K562 (cell line): ENCODE data around the gene GAPVD1. TPM values are rescaled to one million over a fixed set of nuclear protein-coding genes. Genes with fewer than 3 reads are reported as not detected.

Experiments used
- BDP1 ChIP-seq: IDR thresholded peaks from 3 replicates; pipeline ENCODE4 v1.6.1; 2011; ENCODE audit not compliant: insufficient read length, insufficient read depth
- CBX2 ChIP-seq: fragments of 200-600 bp; sonication (generic); IDR thresholded peaks from one replicate; pipeline ENCODE4 v1.6.1; 2012; ENCODE audit warnings: mild to moderate bottlenecking, low read length, inconsistent platforms; ENCODE audit not compliant: insufficient read depth, poor library complexity, severe bottlenecking
- GABPA ChIP-seq: fragments of 200-800 bp; sonication (Bioruptor generic); conservative IDR thresholded peaks from 2 replicates; pipeline ENCODE4 v1.6.1; 2016; ENCODE audit warnings: low read depth, missing genetic modification characterization, missing compliant biosample characterization
- HNRNPLL ChIP-seq: fragments of 200-400 bp; formaldehyde crosslinking; IDR thresholded peaks from 2 replicates; pipeline ENCODE4 v1.6.1; 2017; ENCODE audit warnings: low read length, low read depth, mild to moderate bottlenecking; ENCODE audit not compliant: poor library complexity, severe bottlenecking
- JUN ChIP-seq, 2 experiments: sonication (generic) in 1 of 2; formaldehyde crosslinking in 1 of 2; IDR thresholded peaks; 2 replicates each; pipeline versions ENCODE4 v1.6.1 to v1.8.0; 2012 to 2022; ENCODE audit warnings: borderline replicate concordance in 2 of 2, mild to moderate bottlenecking in 2 of 2, improper control_type of control experiment in 1 of 2, low read depth in 1 of 2, low read length in 1 of 2, missing genetic modification reagents in 1 of 2
- MTA3 ChIP-seq: fragments of 450-650 bp; formaldehyde crosslinking; IDR thresholded peaks from 2 replicates; pipeline ENCODE4 v1.6.1; 2017; ENCODE audit warnings: mild to moderate bottlenecking, borderline replicate concordance
- RUNX1 ChIP-seq: sonication (generic); IDR thresholded peaks from 2 replicates; pipeline ENCODE4 v1.6.1; 2016; ENCODE audit warnings: antibody characterized with exemption, low read depth
- SMARCE1 ChIP-seq: fragments of 450-650 bp; IDR thresholded peaks from 2 replicates; pipeline ENCODE4 v1.7.1; 2016; ENCODE audit warnings: mild to moderate bottlenecking
- SREBF1 ChIP-seq: fragments of 150-350 bp; IDR thresholded peaks from 2 replicates; pipeline ENCODE4 v1.6.1; 2014; ENCODE audit warnings: antibody characterized with exemption, low read depth, low read length, borderline replicate concordance
- STAT5B ChIP-seq: fragments of 250-450 bp; sonication (Bioruptor Pico); IDR thresholded peaks from 2 replicates; pipeline ENCODE4 v1.8.0; 2021; ENCODE audit warnings: mild to moderate bottlenecking, inconsistent platforms
- TCF3 ChIP-seq: sonication (generic); formaldehyde crosslinking; IDR thresholded peaks from 2 replicates; pipeline ENCODE4 v1.4.0; 2020; ENCODE audit warnings: mild to moderate bottlenecking, missing genetic modification reagents
- TOE1 ChIP-seq, 2 experiments: fragments of 450-650 bp in 1 of 2; sonication (generic) in 1 of 2; formaldehyde crosslinking in 1 of 2; IDR thresholded peaks; 2 replicates each; pipeline versions ENCODE4 v1.7.1 to v1.8.0; 2016 to 2022; ENCODE audit warnings: borderline replicate concordance in 2 of 2, mild to moderate bottlenecking in 2 of 2, antibody characterized with exemption in 1 of 2, inconsistent platforms in 1 of 2, low read depth in 1 of 2, missing genetic modification reagents in 1 of 2, moderate library complexity in 1 of 2
- YY1 ChIP-seq, 3 experiments: IDR thresholded peaks; 2 replicates each; pipeline ENCODE4 v1.6.1; 2011; ENCODE audit warnings: low read length in 2 of 3, mild to moderate bottlenecking in 2 of 3, moderate library complexity in 2 of 3, borderline replicate concordance in 1 of 3, control low read depth in 1 of 3, low read depth in 1 of 3; ENCODE audit not compliant: insufficient read depth in 3 of 3, insufficient replicate concordance in 2 of 3, control insufficient read depth in 1 of 3, insufficient read length in 1 of 3; ENCODE audit errors: extremely low read depth in 1 of 3
- ZKSCAN1 ChIP-seq: fragments of 150-350 bp; IDR thresholded peaks from 2 replicates; pipeline ENCODE4 v1.6.1; 2016; ENCODE audit warnings: low read depth, low read length
- ZNF24 ChIP-seq: fragments of 450-650 bp; IDR thresholded peaks from 2 replicates; pipeline ENCODE4 v1.6.1; 2016
- polyA plus RNA-seq, 8 experiments: library from polyadenylated mRNA; depleted of rRNA in 4 of 8; stranded (reverse) in 5 of 8; unstranded in 3 of 8; fragments of >200 nt; fragmentation: Nextera tagmentation in 2 of 8; fragmentation: Illumina TruSeq in 1 of 8; extraction: Ambion mirVana in 2 of 8; extraction: Trizol in 1 of 8; gene quantifications; 2 replicates each; pipeline versions ENCODE4 v1.2.1 to v1.2.3, GENCODE V29; 2011 to 2014; ENCODE audit warnings: inconsistent platforms in 1 of 8, missing spikeins in 1 of 8
- total RNA-seq, 7 experiments: library from RNA; depleted of rRNA in 6 of 7; stranded (reverse); fragments of >200 nt in 6 of 7; fragmentation: Illumina TruSeq in 2 of 7; extraction: Trizol in 2 of 7; gene quantifications; 2 replicates each; pipeline versions ENCODE4 v1.2.1 to v1.2.3, GENCODE V29; 2011 to 2021; ENCODE audit warnings: low replicate concordance in 1 of 7
- TF ChIP-seq, protein P1 (sequence below): fragments of 250-450 bp; sonication (Bioruptor Pico); IDR thresholded peaks from 2 replicates; pipeline ENCODE4 v1.8.0; 2021; ENCODE audit warnings: moderate library complexity, mild to moderate bottlenecking, inconsistent platforms
- TF ChIP-seq, protein P2 (sequence below): fragments of 450-650 bp; IDR thresholded peaks from 2 replicates; pipeline ENCODE4 v1.6.1; 2017; ENCODE audit warnings: mild to moderate bottlenecking, moderate library complexity
- TF ChIP-seq, protein P3 (sequence below): fragments of 450-650 bp; IDR thresholded peaks from 2 replicates; pipeline ENCODE4 v1.6.1; 2017; ENCODE audit warnings: antibody characterized with exemption
- TF ChIP-seq, protein P4 (sequence below): fragments of 250-450 bp; sonication (Bioruptor Pico); IDR thresholded peaks from 2 replicates; pipeline ENCODE4 v1.8.0; 2021; ENCODE audit warnings: borderline replicate concordance, mild to moderate bottlenecking, moderate library complexity; ENCODE audit not compliant: poor library complexity, severe bottlenecking
- TF ChIP-seq, protein P5 (sequence below): sonication (generic); formaldehyde crosslinking; IDR thresholded peaks from 2 replicates; pipeline ENCODE4 v1.8.1; 2023; ENCODE audit warnings: mild to moderate bottlenecking, missing genetic modification reagents

GAPVD1 gene
- total and polyA plus RNA-seq, 9 of the 15 experiments (the other 6 are each of a cell fraction or from before 2014, with no cell fraction given): 9.5 to 66.1 (median 45.5) TPM

DNA sequence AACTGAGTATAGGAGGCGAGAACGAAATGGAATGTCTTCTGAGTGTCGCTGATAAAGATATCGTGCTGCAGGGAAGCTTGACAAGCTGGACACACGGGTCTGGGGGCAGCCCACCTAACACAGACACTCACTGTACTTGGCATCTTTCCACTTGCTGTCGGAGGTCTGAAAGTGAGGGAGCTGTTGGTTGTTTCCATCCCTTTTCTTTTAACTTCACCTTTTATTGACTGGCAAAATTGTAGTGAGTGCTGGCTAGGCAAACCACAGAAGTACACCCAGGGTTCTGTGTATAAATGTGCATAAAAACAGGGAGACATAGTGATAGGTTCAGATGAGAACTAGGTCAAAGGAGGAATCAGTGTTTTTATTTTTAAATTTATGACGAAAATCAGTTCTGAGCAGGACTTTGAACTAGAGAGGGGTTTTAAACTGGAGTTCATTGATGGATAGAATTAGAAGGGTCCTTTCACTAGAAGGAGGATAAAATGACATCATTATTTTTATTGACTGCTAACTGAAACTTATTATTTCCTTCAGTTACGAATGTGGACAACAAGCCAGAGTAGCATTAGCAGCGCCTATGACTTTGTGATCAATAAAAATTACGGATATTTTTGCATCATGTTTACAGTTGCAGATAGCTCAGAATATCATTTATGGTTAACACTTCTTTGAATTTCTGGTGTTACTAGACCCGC lies 817 bp downstream of the GAPVD1 start (continued):
- TF ChIP-seq TOE1 (IDR thresholded peaks at IDR 0.05; ENCODE audit: borderline replicate concordance) (peak; percentile 2; the same call in 1 of the 2 replicates), TOE1 (CRISPR knock-in tag; IDR thresholded peaks at IDR 0.05; ENCODE audit: borderline replicate concordance, low read depth) (no peak), SREBF1 (no peak), ZNF24 (no peak), TCF3 (CRISPR knock-in tag) (peak; percentile 37; the same call in 1 of the 2 replicates), CBX2 (no peak), STAT5B (CRISPR knock-in tag) (no peak), SMARCE1 (0 out of 2 replicates have a peak, but pooled peaks have one; percentile 63), ZKSCAN1 (no peak), BDP1 (no peak), GABPA (tag) (no peak), HNRNPLL (no peak), YY1 (IDR thresholded peaks at IDR 0.05; ENCODE audit: borderline replicate concordance in 1 of 3, control insufficient read depth in 1 of 3, extremely low read depth in 1 of 3, insufficient read depth in 3 of 3, insufficient read length in 1 of 3, insufficient replicate concordance in 2 of 3, low read depth in 1 of 3, low read length in 2 of 3) (no peak), RUNX1 (no peak), MTA3 (no peak), JUN (IDR thresholded peaks at IDR 0.05; ENCODE audit: borderline replicate concordance, low read depth, low read length) (no peak), JUN (CRISPR knock-in tag; IDR thresholded peaks at IDR 0.05; ENCODE audit: borderline replicate concordance) (no peak)
- TF ChIP-seq, protein P1, sequence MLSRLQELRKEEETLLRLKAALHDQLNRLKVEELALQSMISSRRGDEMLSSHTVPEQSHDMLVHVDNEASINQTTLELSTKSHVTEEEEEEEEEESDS (CRISPR knock-in tag): no peak
- TF ChIP-seq, protein P2, sequence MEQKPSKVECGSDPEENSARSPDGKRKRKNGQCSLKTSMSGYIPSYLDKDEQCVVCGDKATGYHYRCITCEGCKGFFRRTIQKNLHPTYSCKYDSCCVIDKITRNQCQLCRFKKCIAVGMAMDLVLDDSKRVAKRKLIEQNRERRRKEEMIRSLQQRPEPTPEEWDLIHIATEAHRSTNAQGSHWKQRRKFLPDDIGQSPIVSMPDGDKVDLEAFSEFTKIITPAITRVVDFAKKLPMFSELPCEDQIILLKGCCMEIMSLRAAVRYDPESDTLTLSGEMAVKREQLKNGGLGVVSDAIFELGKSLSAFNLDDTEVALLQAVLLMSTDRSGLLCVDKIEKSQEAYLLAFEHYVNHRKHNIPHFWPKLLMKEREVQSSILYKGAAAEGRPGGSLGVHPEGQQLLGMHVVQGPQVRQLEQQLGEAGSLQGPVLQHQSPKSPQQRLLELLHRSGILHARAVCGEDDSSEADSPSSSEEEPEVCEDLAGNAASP: no peak
- TF ChIP-seq, protein P3, sequence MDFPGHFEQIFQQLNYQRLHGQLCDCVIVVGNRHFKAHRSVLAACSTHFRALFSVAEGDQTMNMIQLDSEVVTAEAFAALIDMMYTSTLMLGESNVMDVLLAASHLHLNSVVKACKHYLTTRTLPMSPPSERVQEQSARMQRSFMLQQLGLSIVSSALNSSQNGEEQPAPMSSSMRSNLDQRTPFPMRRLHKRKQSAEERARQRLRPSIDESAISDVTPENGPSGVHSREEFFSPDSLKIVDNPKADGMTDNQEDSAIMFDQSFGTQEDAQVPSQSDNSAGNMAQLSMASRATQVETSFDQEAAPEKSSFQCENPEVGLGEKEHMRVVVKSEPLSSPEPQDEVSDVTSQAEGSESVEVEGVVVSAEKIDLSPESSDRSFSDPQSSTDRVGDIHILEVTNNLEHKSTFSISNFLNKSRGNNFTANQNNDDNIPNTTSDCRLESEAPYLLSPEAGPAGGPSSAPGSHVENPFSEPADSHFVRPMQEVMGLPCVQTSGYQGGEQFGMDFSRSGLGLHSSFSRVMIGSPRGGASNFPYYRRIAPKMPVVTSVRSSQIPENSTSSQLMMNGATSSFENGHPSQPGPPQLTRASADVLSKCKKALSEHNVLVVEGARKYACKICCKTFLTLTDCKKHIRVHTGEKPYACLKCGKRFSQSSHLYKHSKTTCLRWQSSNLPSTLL: no peak
- TF ChIP-seq, protein P4, sequence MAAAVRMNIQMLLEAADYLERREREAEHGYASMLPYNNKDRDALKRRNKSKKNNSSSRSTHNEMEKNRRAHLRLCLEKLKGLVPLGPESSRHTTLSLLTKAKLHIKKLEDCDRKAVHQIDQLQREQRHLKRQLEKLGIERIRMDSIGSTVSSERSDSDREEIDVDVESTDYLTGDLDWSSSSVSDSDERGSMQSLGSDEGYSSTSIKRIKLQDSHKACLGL (CRISPR knock-in tag): no peak
- TF ChIP-seq, protein P5, sequence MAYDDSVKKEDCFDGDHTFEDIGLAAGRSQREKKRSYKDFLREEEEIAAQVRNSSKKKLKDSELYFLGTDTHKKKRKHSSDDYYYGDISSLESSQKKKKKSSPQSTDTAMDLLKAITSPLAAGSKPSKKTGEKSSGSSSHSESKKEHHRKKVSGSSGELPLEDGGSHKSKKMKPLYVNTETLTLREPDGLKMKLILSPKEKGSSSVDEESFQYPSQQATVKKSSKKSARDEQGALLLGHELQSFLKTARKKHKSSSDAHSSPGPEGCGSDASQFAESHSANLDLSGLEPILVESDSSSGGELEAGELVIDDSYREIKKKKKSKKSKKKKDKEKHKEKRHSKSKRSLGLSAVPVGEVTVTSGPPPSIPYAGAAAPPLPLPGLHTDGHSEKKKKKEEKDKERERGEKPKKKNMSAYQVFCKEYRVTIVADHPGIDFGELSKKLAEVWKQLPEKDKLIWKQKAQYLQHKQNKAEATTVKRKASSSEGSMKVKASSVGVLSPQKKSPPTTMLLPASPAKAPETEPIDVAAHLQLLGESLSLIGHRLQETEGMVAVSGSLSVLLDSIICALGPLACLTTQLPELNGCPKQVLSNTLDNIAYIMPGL: 0 out of 2 replicates have a peak, but pooled peaks have one; percentile 3
